Eye (tissue), 1 donor: Measurements from ENCODE around the gene RTKN.
"Not testable (repeated sequence)": the region's sequence is repeated elsewhere in the genome, so short reads cannot be mapped to it uniquely, and the experiment has no call there.

Source experiments
- DNase-seq: peaks from one replicate; pipeline ENCODE4 v3.0.0-alpha.2; 2015

RTKN gene

DNA sequence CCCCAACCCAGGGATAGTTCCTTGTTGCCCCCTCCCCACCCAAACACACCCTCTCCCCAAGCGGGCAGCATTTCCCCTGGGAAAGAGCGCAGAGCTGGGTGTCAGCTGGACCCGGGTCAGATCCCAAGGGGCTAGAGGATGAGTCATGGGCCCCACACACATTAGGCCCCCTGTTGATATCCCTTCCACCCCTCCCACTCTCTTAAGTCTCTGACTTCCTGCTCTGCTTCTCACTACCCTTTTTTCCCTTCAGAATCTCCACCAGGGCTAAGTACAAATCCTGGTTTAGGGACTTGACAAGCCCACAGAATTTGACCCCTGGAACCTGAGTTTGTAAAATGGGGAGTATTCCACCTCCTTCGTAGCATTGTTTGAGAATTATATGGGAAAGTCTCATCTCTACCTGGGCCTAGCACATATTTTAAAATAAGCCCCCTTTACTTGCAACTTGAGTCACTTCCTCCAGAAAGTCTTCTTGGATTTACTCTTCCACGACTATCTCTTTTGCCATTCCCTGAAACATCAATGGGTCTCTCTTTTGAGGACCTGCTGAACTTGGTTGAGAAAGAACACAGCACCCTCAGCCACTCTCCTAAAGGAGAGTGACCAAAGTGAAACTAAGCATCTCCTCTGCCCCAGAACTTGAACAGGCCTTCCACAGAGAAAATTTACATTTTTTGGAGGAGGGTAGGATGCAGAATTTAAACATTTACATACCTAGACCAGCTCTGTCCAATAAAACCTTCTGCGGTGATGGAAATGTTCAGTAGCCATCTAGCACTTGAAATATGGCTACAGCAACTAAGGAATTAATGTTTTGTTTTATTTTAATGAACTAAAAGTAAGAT, 4.7 kb downstream of the RTKN start:
- DNase-seq = no peak

- DNase-seq = no peak
Measured at GRCh38 chr2:74436111-74436805, 5.5 kb downstream of the RTKN start.

DNA sequence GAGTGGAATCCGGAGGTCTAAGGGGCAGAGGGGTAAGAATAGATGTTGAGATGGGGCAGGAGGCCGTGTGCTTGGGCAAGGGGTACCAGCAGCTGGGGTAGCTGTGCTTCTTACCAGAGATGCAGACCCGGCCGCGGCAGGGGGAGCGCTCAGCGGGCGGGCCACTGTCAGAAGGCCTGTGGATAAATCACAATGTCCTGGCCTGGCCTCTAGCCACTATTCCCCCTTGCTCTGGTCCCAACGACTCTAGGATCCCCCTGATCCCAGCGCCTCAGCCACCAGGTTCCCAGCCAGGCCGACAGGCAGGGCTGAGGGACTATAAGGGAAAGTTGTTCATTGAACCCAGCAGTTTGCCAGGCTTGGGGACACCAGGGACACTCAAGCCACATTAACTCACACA, 11.2 kb downstream of the RTKN start:
- DNase-seq = no peak

DNA sequence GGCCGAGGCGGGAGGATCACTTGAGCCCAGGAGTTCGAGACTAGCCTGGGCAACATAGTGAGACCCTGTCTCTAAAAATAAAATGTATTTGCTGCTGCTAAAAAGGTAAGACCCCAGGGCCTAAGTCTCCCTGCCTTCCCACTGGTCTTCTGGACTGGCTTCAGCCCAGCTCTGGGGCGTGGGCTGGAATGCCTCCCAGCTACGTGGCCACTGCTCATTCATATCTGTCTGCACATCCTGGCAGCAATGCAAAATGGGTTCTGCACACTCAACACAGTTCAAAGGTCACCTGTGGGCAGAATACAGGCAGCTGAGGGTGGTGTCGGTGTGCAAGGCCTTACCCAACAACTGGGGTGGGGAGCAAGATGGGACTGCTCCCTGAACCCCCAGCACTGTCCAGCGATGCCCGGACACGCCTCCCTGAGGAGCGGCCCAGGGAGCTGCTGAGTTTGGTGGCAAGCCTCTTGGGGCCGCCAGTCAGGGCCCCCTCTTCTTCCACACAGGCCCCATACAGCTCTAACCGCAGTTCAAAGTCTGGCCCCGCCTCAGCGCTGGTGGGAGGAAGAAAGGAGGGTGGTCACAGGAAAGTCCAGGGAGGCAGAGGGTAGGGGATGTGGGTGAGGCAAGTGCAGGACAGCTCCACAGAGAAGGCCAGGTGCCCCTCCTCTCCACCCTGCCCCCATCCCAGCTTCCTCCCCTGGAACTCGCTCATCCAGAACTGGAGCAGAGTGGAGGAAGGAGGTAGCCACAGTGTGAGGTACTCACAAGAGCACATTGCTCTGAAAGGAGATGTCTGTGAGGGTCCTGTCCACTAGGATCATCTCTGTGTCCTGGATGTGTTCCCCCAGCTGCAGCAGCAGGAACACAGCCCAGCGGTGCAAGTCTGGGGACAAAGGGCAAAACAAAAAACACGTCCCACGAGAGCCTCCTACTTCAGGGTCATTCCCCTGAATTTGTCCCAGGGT, 12.0 kb downstream of the RTKN start:
- DNase-seq = no peak

DNA sequence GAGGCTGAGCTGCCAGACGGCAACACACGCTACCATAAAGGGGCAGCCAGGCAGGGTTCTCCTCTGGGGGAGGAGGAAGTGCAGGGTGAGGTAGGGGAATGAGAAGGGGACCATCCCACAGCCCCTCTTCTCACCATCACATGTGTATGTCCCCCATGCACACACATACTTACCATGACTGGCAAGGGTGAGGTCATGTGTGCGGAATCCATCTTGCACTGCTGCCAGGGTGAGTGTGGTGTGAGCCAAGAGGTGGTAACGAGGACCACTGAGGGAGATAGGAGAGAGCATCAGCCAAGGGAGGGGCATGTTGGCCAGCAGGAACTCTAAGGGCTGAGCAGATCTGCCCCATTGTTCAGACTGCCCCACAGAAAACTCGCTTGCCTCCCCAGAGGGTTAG, 13.1 kb downstream of the RTKN start:
- no peak for DNase-seq

GRCh38 chr2:74427551-74427950, 14.2 kb downstream of the RTKN start:
- no peak for DNase-seq

DNA sequence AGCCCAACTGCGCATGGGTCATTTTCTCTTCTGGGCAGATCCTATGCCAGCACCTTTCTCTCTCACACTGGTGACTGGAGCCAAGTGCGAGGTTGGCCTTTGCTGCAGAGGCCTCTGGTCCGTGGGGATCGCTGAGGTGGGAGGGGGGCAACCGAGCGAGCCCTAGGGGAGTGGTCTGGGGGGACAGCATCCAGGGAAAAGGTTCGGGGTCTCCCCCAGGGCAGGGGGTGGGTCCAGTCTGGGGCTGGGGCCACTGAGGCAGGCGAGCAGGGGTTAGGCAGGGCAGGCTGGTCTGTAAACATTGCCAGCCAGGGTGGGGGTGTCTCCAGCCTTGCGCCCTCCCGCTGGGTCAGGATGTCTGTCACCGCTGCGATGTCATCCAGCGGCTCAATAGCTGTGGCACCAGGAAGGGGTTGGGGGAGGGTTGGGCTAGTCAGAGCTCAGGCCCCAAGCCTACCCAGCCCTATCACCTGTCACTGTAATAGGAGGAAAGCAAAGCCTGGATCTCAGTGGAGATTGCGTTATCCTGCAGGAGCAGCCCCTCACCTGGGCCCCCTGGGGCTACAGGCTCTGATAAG, 15.5 kb downstream of the RTKN start:
- no peak for DNase-seq

GRCh38 chr2:74425523-74425922, 16.2 kb downstream of the RTKN start:
- DNase-seq = no peak

- no peak for DNase-seq
Measured at GRCh38 chr2:74424995-74425406, 16.7 kb downstream of the RTKN start.

DNA sequence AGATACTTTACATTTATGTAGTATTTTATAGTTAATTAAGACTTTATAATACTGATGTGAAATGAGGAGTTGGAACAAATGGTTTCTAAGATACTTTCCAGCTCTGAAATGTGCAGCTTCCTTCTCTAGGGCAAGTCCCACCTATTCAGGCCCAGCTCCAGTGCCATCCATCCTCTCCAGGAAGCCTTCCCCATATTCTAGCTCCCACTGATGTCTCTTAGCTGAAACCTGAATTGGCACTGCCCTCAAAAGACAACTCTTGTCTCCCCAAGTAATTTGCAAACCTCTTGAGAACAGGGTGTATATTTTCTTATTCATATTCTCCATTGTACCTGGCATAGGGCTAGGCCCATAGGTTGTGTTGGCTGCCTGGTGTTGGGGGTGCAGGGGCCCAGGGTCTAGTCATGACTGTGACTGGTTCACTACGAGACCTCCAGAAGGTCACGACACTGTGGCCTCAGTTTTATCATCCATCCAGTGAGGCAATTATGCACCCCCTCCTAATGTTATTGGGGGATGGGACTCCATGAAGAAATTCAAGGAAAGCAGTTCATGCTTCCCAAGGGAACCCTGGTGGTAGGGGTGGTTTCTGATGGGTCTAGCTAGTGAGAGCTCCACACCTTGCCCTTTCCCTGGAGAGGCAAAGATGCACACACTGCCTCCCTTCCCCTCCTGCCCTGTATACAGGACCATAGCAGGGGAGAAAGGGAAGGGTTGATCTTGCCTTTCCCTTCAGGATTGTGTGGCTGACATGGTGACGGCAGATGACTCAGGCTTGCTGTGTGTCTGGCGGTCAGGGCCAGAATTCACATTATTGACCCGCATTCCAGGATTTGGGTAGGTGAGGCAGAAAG, 17.4 kb downstream of the RTKN start:
- no peak for DNase-seq

- no peak for DNase-seq
Measured at GRCh38 chr2:74423231-74424095, 18.3 kb downstream of the RTKN start.

GRCh38 chr2:74421221-74421870, 20.4 kb downstream of the RTKN start, which contains the start of the genes C2orf81 and WDR54:
Gene C2orf81, minus strand, starts transcription at chr2:74421619. Its CDS starts 59 bp downstream, at chr2:74421560.
Gene WDR54, plus strand, starts transcription at chr2:74421730. Its CDS starts 424 bp downstream, at chr2:74422154.
- DNase-seq = peak; percentile 96

DNA sequence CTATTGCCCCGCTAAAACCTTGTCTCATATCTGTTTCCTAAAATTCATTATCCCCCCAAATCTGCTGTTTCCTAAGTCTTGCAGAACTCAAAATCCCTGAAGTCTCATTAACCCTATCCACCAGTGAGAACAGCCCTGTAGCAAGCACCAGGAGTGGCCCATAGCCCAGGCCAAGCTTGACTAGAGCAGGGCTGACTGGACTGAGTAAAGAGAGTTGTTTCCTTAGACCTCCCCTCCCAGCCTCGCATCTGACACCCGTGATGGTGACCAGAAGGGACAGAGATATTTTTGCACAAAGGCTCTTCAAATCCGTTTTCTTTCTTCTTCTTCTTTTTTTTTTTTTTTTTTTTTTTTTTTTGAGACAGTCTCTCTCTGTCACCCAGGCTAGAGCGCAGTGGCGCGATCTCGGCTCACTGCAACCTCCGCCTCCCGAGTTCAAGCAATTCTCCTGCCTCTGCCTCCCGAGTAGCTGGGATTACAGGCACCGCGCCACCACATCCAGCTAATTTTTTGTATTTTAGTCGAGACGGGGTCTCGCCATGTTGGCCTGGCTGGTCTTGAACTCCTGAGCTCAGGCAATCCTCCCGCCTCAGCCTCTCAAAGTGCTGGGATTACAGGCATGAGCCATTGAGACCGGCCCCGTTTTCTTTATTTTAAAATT, 21.2 kb downstream of the RTKN start:
- not testable (repeated sequence) for DNase-seq

GRCh38 chr2:74420006-74420405, 21.7 kb downstream of the RTKN start:
- no peak for DNase-seq

- no peak for DNase-seq
Measured at GRCh38 chr2:74419345-74419744, 22.4 kb downstream of the RTKN start.

DNA sequence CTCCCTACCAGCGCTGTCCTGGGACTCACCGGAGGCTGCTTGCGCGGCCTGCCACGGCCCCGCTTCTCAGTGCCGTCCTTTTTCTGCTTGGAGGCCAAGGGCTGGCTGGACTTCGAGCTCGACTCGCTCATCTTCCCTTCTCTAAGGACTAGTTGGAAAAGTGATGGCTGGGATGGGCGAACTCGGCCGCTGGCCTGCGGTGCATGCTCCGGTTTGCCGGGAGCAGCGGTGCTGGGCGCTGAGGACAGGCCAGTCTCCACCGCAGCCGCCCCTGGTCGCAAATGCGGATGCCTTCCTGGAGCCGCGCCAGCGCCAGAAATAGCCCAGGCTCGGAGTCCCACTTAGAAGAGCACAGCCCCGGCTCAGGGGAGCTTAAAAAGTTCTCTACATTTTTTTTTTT, 23.4 kb downstream of the RTKN start:
- DNase-seq = no peak

DNA sequence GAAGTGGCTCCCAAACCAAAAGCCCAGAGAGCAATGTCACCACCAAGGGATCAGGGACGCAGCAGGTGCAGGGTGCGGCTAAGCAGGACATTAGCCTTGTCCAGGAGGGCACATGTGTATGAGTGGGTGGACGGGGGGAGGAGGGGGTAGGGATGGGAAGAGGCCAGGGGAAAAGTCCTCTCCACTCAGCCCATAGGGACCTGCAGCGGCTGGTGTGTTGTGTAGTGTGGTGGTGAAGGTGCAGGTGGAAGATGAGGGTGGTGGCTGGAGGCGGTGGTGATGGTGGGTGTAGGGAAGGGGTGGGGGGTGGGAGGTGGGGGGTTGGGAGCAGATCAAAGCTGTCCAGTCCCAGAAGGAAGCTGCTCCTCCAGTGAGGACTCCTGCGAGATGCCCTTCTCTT, 24.0 kb downstream of the RTKN start:
- no peak for DNase-seq

DNA sequence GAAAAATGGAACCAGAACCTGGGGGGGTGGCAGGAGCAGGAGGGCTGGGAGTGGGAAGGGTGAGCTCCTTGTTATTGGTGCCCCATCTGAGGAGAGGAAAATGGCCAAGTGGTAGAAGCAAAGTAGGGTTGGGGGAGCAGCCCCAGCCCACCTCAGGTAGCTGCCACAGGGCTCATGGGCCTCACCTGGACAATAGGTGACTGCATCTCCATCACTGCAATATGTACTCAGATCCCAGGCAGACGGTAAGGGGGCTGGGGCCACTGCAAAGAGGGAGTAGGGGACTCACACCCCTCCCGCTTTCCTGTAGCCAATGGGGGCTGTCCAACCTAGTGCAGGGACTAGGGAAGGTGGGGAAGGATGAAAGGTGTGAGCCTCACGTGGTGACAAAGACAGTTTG, 24.5 kb downstream of the RTKN start:
- no peak for DNase-seq

DNA sequence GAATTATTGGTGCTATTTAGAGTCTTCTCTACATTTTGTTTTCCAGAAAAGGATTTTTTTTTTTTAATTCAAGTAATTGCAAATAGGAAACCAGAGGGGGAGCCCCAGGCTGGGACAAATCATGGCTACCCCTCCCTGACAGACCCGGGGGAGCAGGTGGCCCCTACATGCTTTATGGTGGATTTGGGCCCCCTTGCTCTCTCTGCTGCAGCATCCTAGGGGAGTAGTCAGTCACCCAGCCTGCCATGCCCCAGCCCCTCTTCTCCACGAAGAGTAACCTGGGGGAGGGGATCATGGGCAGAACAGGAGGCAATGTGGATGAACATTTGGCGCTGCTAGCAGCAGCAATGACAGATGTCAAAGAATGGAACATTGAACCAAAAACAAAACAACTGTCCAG, 25.0 kb downstream of the RTKN start:
- no peak for DNase-seq
